Measurements from ENCODE around the gene AMIGO1. TPM values are rescaled to one million over a fixed set of nuclear protein-coding genes. Genes with fewer than 3 reads are reported as not detected.

AMIGO1 gene
- total RNA-seq, 1 experiment from 2014 or later, result 0.10 TPM

- H3K4me2 ChIP-seq (ENCODE audit: low read length), result no peak overlapping the region
- no peak overlapping the region for H3K9ac ChIP-seq (ENCODE audit: low read length)
- H3K9me3 ChIP-seq (ENCODE audit: control insufficient read depth in 1 of 2, insufficient read depth in 1 of 2, low read depth in 1 of 2, low read length in 2 of 2), result no peaks in the 10 kb centered on the region
- DNase-seq (ENCODE audit: low read depth, low spot score), result no peak
- H3K9me2 ChIP-seq (ENCODE audit: insufficient read depth), result no peaks in the 10 kb centered on the region
- H3K79me2 ChIP-seq (ENCODE audit: insufficient read depth, low read length), result no peaks in the 10 kb centered on the region
- intact Hi-C loops (cut with micrococcal nuclease), result loop anchor here (10.0 kb wide), 1 partner anchor 331 kb away; no protein-coding TSS in a partner anchor
- no peak overlapping the region for H3K27ac ChIP-seq (ENCODE audit: low read depth, low read length)
- BruUV-seq (replicated peaks), result no TSS peak
- H3K4me1 ChIP-seq (ENCODE audit: control insufficient read depth in 1 of 2, insufficient read depth in 2 of 2, low read length in 2 of 2), result peaks cover 4 to 14% of the 10 kb centered on the region in 2 experiments; a peak in 3 of 4 replicates
- H3K36me3 ChIP-seq (ENCODE audit: control insufficient read depth in 1 of 2, insufficient read depth in 2 of 2, low read length in 2 of 2), result no peaks in the 10 kb centered on the region
- ChIA-PET POLR2A (no interaction called here), RAD21 (ENCODE audit: low non-redundant PET in 1 of 2, low total read pairs in 2 of 2, uncharacterized antibody in 2 of 2, unreplicated experiment in 2 of 2) (no interaction called here), CTCF (interaction anchor here (1.1 to 1.3 kb wide), 2 partner anchors 45 to 47 kb away, joined by 3 to 4 read pairs; no protein-coding TSS in a partner anchor)
- no peak for ATAC-seq
- no peak overlapping the region for H3K4me3 ChIP-seq (replicated peaks in 1 of 2; ENCODE audit: low read depth in 1 of 2, low read length in 2 of 2)
- no peaks in the 10 kb centered on the region for H3K27me3 ChIP-seq (ENCODE audit: insufficient read depth, low read length)
- H4K20me1 ChIP-seq (ENCODE audit: insufficient read depth), result no peaks in the 10 kb centered on the region
- TF ChIP-seq ATF3 (IDR thresholded peaks at IDR 0.05), result no peak
- no peak for TF ChIP-seq REST (IDR thresholded peaks at IDR 0.05; ENCODE audit: low read depth)
- TF ChIP-seq ZNF274 (IDR thresholded peaks at IDR 0.05; ENCODE audit: low read depth, low read length), result no peak
- no peak for TF ChIP-seq SP1 (IDR thresholded peaks at IDR 0.05; ENCODE audit: low read depth)
- no peak for TF ChIP-seq TCF7L2 (IDR thresholded peaks at IDR 0.05; ENCODE audit: borderline replicate concordance, extremely low read depth, insufficient read depth, insufficient read length)
- TF ChIP-seq JUND (IDR thresholded peaks at IDR 0.05), result no peak
- no peak for TF ChIP-seq CTCF (IDR thresholded peaks at IDR 0.05 in 2 of 3, conservative IDR thresholded peaks at IDR 0.05 in 1 of 3; ENCODE audit: borderline replicate concordance in 1 of 3, insufficient read depth in 1 of 3, low read depth in 2 of 3, low read length in 2 of 3)
- no peak for TF ChIP-seq EGR1 (IDR thresholded peaks at IDR 0.05; ENCODE audit: low read depth)
- TF ChIP-seq CBX3 (IDR thresholded peaks at IDR 0.05; ENCODE audit: low read depth), result no peak
- no peak for TF ChIP-seq POLR2AphosphoS5 (IDR thresholded peaks at IDR 0.05; ENCODE audit: low read depth, low read length)
- TF ChIP-seq POLR2A (IDR thresholded peaks at IDR 0.05; ENCODE audit: borderline replicate concordance, extremely low read depth, insufficient read depth, insufficient read length), result no peak
- TF ChIP-seq CEBPB (IDR thresholded peaks at IDR 0.05; ENCODE audit: low read depth), result no peak
- H2AFZ ChIP-seq (ENCODE audit: low read depth, low read length, poor library complexity, severe bottlenecking), result no peak overlapping the region
Observed at GRCh38 chr1:109535481-109535880, 26.0 kb upstream of the AMIGO1 start.
